GM21381 (cell line): ENCODE data around the gene PPP1CA.

Experiments
- ATAC-seq: cut with Tn5 transposase; IDR thresholded peaks from one replicate; pipeline ENCODE4 v1.9.1; 2021; ENCODE audit warnings: mild to moderate bottlenecking, moderate library complexity; ENCODE audit not compliant: unreplicated experiment

Gene PPP1CA

GRCh38 chr11:67387069-67387468 is 14.6 kb downstream of the PPP1CA start:
- no peak for ATAC-seq

- no peak for ATAC-seq
Observed at GRCh38 chr11:67384851-67385366, 16.7 kb downstream of the PPP1CA start.

DNA sequence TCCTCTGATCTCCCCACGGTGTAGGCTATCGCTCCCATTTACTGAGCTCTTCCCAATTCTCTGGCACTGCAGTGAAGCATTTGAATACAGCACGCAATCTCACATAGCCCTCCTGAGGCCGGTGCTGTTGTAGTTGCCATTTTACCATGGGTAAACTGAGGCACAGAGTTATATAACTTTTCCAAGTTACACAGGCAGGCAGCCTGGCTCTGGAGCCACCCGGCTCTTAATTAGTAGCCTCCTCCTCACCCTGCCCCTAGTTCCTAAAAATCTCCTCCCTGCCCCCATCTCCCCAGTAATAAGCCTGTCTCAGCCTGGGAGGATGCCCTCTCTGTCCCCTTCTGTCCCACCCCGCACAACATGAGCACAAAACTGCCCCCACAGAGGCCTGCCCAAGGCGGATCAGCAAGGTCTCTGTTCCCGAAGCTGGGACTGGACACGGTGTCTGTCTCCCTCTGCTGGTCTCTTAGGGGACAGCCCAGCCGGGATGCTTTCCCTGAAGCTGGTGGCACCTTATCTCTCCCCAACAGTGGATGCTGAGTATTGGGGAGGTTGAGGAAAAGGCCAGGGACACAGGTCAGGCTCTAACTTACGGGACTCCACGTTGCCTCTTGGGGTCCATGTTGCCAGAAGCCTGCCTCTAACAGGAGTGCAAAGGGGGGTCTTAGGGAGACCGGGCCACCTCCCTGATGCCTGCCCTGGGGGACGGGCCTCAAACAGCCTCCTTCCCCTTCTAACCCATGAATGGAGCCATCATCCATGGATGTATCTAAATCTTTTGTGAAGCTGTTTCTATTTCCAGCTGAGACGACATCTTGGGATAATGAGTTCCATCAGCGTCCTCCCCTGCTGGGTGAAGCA is 19.2 kb downstream of the PPP1CA start:
- ATAC-seq, result no peak

DNA sequence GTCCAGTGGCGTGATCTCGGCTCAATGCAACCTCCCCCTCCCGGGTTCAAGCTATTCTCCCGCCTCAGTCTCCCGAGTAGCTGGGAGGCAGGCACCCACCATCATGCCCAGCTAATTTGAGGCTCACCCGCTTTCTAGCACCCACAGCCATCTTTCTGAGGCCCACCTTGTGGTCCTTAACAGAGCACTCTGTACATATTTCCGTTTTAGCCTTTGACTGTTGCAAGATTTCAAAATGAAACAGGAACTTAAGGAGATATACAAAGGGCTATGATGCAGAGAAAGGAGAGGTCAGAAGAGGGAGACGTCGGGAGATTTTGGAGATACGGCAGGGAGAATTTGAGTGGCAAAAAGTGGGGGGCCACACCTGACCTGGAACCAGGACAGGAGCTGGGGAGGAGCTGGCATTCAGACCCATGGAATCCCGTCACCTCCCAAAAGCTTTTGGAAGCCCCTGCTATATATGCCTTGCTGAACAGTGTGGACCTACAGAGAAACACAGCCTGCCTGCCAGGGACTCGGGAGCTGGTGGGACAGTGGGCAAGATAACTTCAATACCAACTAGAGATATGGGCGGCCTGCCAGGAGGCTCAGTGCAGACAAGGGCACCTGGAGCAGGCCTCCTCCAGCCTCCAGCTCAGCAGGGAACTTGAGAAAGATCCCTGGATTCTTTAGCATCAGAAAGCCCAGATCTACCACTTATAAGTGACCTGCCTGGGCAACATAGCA is 20.2 kb downstream of the PPP1CA start:
- no peak for ATAC-seq

GRCh38 chr11:67379061-67380058 is 22.3 kb downstream of the PPP1CA start:
- ATAC-seq, result no peak

DNA sequence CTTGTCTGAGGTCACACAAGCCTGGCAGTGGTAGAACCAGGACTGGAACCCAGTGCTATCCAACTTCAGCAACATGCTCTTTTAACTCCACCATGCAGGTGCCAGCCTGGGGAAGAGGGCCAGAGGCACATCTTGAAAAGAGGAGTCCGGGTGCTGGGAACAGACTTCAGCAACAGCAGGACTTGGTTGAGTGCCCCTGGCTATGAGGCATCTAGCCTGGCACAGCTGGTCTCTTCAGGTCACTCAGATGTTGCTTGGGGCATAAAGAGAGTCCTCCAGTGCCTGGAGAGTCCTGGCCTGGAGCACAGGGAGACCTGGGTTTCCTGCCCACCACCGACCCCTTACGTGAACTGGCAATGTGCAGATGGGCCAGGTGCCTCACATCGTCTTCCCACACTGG is 23.1 kb downstream of the PPP1CA start:
- ATAC-seq, result no peak

DNA sequence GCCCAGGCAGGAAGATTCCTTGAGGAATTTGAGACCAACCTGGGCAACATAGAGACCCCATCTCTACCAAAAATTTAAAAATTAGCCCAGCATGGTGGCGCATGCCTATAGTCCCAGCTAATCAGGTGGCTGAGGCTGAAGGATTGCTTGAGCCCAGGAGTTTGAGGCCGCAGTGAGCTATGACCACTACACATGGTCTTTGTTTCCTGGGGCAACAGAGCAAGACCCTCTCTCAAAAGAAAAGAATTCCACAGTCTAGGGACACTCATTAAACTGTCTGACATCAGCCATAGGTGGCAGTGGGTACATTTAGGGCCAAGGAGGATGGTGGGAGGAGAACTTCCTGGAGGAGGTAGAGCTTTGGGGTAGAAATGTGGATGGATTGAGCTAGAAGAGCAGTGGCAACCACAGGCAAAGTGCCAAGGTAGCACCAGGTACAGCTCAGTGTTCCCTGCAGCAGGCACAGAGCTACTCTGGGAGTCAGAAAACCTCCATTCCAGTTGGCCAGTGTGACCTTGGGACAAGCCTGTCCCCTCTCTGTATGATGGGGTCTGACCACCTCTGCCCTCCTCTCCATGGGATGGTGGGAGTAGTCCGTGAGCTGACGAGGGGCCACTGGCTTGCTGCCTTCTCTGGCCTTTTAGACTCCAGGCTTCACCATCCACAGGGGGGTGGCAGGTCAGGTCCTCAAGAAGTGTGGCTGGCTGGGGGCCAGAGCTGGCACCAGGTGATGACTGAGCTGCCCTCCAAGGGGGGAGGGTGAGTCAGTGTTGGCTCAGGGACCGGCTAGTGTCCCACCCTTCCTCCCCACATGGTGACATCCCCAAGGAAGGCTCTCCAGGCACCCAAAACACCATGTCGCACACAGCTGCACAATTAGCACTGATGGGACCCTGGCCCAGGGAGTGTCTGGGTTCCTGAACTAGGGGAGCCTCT is 24.5 kb downstream of the PPP1CA start:
- no peak for ATAC-seq

GRCh38 chr11:67376063-67376820 is 25.4 kb downstream of the PPP1CA start:
- ATAC-seq, result no peak

DNA sequence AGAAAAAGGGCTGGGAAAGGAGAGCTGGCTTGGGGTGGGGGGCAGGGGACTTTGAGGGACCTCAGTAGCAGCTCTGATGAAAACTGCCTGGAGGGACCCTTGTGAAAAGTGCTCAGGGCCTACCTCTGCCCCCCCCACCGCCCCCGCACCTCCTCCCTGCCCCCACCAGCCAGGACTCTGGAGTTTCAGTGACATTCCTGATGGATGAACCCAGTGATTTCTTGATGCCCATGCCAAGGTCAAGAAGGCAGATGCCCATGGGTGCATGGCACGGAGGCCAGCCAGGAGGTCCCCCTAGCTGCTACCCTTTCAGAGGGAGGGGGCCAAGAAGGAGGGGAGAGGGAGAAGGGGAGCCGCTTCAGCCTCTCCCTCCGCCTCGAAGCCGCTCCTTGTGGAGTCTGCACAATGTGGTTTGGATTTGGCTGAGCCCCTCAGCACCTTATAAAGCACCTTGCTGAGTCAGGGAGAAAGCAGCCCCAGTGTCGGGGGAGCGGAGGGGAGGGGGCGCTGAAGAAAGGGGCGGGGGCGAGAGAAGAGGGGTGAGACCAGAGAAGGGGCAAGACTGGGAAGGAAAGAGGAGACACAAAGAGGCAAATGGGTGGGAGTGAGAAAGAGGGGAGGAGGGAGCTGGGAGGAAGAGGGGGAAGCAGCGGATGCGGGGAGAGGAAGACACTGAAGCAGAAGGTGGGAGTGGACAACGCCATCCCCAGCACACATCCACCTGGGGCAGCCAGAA is 26.2 kb downstream of the PPP1CA start:
- ATAC-seq, result no peak

GRCh38 chr11:67374571-67375281 is 26.9 kb downstream of the PPP1CA start:
- no peak for ATAC-seq

GRCh38 chr11:67373648-67374570 is 27.7 kb downstream of the PPP1CA start:
- ATAC-seq, result no peak

DNA sequence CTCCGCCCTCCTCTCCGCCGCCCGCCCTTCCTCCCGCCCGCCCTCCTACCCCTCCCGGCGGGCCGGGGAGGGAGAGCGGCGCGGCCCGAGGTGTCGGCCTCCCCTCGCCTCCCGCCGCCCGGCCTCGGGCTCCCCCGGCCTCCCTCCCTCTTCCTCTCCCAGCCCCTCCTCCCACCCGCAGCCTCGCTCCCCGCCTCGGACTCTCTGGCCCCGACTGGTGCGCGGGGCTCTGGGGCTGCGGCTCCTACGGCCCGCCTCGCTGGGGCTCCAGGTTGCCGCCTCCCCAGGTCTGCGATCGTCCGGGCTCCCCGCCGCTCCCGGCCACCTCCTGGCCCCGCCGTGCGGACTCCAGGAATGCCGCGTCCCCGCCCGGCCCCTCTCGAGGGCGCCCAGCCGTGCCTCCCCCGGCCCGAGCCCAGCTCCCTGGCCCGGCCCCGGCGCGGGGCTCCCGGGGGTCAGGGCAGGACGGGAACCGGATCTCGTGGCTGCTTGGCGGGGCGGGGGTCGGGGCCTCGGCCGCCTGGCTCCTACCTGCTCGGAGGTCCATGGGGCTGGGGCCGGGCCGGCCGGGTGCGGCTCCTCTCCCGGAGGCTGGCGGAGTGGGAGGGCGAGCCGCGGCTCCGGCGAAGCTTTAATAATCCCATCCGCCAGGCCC is 28.5 kb downstream of the PPP1CA start, which contains the start of gene CLCF1:
TSS of gene CLCF1 (minus strand) at position 606 of the 655 bp plus-strand sequence. CDS start at position 547, 59 bp downstream.
- ATAC-seq, result no peak

DNA sequence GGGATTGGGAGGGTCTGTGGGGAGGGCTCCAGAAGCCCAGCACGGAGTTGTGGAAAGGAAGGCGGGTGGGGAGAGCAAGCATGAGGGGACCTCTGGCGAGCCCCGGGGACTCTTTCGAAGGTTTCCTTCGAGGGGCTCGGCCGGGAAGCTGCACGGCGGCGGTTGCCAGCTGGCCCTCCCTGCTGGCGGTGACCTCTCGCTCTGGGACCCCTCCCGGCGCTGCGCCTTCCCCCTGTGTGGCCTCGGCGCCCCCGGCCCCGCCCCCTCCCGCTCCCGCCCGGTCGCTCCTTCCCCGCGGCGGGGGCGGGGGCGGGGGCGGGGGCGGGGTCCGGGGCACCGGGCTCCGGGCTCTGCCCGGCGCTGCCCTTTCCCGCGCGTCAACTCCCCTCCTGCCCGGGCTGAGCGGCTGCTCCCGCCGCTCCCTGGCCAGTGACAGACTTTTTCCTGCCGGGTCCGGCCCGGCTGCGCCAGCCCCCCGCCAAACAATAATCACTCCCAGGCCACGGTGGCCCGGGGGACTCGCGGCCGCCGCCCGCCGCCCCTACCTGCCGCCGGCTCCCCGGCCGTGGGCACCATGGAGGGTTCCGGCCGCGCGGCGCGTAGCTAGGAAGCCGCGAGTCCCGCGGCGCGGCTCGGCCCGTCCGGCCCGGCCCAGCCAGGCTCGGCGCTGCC is 29.2 kb downstream of the PPP1CA start:
- ATAC-seq, result no peak

GRCh38 chr11:67371911-67372320 is 29.7 kb downstream of the PPP1CA start:
- ATAC-seq, result no peak

- no peak for ATAC-seq
Observed at GRCh38 chr11:67371189-67371910, 30.3 kb downstream of the PPP1CA start.
